AG04450 (cell line): ENCODE results near the gene ZNF652. TPM values are rescaled to one million over a fixed set of nuclear protein-coding genes. Genes with fewer than 3 reads are reported as not detected.

Source experiments
- CTCF ChIA-PET: fragments of 300-600, 350-600 bp; formaldehyde crosslinking; extraction: SDS; loops from one replicate; lab custom pipeline; 2022; ENCODE audit warnings: antibody characterized with exemption, inconsistent platforms; lab: Charles Lee
- POLR2A ChIA-PET: fragments of 350-600 bp; formaldehyde crosslinking; extraction: SDS; loops from one replicate; lab custom pipeline; 2021; ENCODE audit warnings: antibody characterized with exemption, inconsistent platforms; lab: Yijun Ruan, JAX
- DNase-seq: peaks from one replicate; pipeline ENCODE4 v3.0.0-alpha.2; 2011; ENCODE audit warnings: low read depth, low spot score
- H3K27ac ChIP-seq: one replicate; pipeline ENCODE4 v1.5.1; 2012; ENCODE audit warnings: low read depth, low read length, control low read depth
- H3K27me3 ChIP-seq: one replicate; pipeline ENCODE4 v1.6.0; 2012; ENCODE audit warnings: low read length; ENCODE audit not compliant: control insufficient read depth, insufficient read depth
- H3K4me3 ChIP-seq: 2 replicates; pipeline ENCODE4 v1.5.1; 2011; ENCODE audit warnings: mild to moderate bottlenecking, low read depth, low read length, control low read depth
- H3K9me3 ChIP-seq: 2 replicates; pipeline ENCODE4 v1.5.1; 2012; ENCODE audit warnings: low read length; ENCODE audit not compliant: control insufficient read depth, insufficient read depth
- polyA plus RNA-seq: library from polyadenylated mRNA; depleted of rRNA; stranded (reverse); fragments of >200 nt; gene quantifications from 2 replicates; pipeline ENCODE4 v1.2.3, GENCODE V29; 2011
- TF ChIP-seq, protein P1 (sequence below): IDR thresholded peaks from 2 replicates; pipeline ENCODE4 v1.5.1; 2011; ENCODE audit warnings: low read depth, low read length, control low read depth, inconsistent platforms

ZNF652 gene
- polyA plus RNA-seq, 1 experiment: 9.0 TPM

DNA sequence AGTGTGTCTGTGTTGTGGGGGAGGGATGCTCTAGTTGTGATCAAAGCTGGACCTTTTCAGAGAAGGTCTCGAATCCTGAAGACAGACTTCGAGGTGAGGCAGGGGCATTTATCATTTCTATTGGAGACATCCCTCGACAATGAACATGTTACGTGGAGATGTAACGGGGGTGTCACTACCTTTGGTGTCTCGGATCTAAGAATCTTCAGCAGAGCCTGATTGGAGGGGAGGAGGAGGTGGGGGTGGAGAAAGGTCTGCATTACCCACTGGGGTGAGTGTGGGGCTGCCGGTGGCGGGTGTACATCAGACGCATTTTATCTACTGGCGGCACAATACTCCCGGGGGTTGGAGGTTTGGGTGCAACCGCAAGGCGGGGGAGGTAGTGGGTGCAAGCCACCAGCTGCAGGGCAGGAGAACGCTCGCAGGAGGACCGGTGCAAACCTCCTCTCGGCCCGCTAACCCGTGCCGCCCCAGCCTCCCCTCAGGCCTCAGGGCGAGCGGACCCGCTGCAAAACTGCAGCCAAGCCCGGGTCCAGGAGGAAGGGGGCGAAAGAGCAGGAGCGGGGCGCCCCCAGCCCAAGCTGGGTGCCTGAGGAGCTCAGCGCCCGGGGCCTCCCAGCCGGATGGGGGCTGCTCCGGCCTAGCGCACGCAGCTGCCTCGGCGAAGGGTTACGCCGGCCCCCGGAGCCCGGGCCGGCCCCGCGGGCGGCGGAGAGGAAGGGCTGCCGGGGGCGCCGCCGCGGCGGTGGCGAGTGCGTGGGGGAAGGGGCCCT is 735 bp downstream of the ZNF652 start:
- ChIA-PET CTCF (no interaction called here), POLR2A (no interaction called here)
- Histone ChIP-seq H3K4me3 (peak overlapping the region; percentile 89), H3K9me3 (no peaks in the 10 kb centered on the region), H3K27me3 (no peaks in the 10 kb centered on the region), H3K27ac (peak overlapping the region; percentile 34)
- TF ChIP-seq, protein P1, sequence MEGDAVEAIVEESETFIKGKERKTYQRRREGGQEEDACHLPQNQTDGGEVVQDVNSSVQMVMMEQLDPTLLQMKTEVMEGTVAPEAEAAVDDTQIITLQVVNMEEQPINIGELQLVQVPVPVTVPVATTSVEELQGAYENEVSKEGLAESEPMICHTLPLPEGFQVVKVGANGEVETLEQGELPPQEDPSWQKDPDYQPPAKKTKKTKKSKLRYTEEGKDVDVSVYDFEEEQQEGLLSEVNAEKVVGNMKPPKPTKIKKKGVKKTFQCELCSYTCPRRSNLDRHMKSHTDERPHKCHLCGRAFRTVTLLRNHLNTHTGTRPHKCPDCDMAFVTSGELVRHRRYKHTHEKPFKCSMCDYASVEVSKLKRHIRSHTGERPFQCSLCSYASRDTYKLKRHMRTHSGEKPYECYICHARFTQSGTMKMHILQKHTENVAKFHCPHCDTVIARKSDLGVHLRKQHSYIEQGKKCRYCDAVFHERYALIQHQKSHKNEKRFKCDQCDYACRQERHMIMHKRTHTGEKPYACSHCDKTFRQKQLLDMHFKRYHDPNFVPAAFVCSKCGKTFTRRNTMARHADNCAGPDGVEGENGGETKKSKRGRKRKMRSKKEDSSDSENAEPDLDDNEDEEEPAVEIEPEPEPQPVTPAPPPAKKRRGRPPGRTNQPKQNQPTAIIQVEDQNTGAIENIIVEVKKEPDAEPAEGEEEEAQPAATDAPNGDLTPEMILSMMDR: no peak
- DNase-seq: no peak

DNA sequence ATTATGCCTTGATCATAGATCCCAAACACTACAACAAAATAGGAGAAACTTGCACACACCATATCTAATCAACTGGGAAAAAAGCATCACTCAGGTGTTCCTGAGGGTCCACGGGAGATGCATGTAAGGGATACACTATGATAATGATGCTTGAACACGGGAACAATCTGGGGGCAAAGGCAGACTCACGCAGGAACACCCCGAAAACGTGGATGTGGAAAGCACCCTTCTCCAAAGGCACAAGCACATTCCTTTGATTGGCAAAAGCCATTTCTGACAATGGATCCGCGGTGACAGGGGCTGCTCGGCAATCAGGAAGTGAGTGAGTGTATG is 1.3 kb downstream of the ZNF652 start:
- no peak for DNase-seq
- Histone ChIP-seq H3K27me3 (no peaks in the 10 kb centered on the region), H3K27ac (no peak overlapping the region), H3K4me3 (peak overlapping the region; percentile 89), H3K9me3 (no peaks in the 10 kb centered on the region)
- TF ChIP-seq, protein P1: no peak
- ChIA-PET CTCF (interaction anchor here (0.6 to 1.3 kb wide), 2 partner anchors 13 to 74 kb away, joined by 3 to 4 read pairs; no protein-coding TSS in a partner anchor), POLR2A (no interaction called here)

DNA sequence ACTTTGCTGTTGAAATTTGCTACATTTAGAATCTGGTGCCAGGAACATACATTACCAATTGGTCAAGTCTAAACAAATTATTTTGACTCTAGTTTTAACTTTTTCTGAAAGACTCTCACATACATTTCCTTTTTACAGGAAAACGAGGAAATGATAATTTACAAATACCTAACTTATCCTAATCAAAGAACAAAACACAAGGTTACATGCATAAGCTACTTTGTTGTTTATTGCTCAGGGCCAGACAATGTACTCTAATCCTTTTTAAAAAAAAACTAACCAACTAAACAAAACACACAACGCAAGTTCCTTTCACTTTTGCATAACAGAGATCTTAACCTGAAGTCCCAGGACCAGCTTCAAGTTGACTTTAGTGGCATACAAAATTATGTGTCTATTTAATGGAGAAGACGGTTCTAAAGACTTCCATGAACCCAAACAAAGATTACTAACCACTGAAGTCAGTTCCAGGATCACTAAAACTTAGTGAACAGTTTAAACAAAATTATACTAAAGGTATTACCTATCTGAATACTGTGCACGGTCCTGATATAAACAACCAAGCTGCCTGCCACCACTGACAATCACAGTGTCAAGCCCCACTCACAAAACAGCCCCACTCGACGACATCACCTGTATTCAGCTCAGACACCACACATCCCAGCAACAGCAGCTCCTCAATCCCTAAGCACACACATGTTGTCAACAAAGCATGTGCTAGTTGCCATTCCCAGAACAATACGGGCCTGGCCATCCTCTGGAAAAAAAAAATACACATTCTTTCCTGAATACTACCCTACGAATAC is 1.9 kb downstream of the ZNF652 start:
- Histone ChIP-seq H3K4me3 (peak overlapping the region; percentile 89), H3K27me3 (no peaks in the 10 kb centered on the region), H3K9me3 (no peaks in the 10 kb centered on the region), H3K27ac (no peak overlapping the region)
- POLR2A ChIA-PET: interaction anchor here (1.0 kb wide), 1 partner anchor 18 kb away, joined by 3 read pairs; no protein-coding TSS in a partner anchor
- TF ChIP-seq, protein P1: no peak
- CTCF ChIA-PET: interaction anchor here (0.6 to 1.3 kb wide), 5 partner anchors 8 to 75 kb away, joined by 3 to 4 read pairs (median 4); no protein-coding TSS in a partner anchor
- DNase-seq: no peak

DNA sequence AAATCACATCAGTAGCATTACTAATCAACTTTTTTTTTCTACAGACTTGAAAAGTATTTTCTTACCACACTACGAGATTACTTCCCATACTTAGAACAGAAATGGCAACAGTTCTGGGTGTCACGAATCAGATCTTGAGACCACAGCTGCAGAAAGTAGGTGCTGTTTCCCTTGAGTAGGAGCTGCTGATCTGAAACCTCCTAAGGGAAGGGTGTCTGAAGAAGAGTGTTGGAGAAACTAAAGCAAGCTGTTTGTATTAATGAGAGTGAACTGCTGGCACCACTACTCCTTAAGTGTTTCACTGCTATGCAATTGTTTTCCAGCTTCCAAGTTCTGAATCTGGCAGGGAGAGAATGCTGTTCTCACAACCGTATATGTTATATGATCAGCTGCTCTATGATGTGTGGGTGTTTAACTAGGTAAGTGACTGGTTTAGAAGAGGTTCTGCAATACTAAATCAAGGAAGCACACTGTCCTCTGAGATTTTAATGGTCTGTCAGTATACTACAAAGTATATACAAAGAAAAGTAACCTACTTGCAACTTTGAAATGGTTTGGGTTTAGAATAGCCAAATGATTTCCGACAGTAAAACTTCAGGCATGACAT is 3.3 kb downstream of the ZNF652 start:
- TF ChIP-seq, protein P1: no peak
- Histone ChIP-seq H3K27ac (no peak overlapping the region), H3K9me3 (no peaks in the 10 kb centered on the region), H3K27me3 (no peaks in the 10 kb centered on the region), H3K4me3 (no peak overlapping the region)
- ChIA-PET CTCF (interaction anchor here (0.5 to 1.2 kb wide), 5 partner anchors 8 to 551 kb away, joined by 3 to 7 read pairs (median 4); no protein-coding TSS in a partner anchor), POLR2A (interaction anchor here (0.9 to 1.2 kb wide), 2 partner anchors 16 to 35 kb away, joined by 3 to 5 read pairs; no protein-coding TSS in a partner anchor)
- no peak for DNase-seq
